ENCODE results near the gene NFIA.

NFIA gene

GRCh38 chr1:61419657-61420056 lies 337.3 kb downstream of the NFIA start:
- no peak for DNase-seq

GRCh38 chr1:61420243-61420642 lies 337.9 kb downstream of the NFIA start:
- no peak for DNase-seq

DNA sequence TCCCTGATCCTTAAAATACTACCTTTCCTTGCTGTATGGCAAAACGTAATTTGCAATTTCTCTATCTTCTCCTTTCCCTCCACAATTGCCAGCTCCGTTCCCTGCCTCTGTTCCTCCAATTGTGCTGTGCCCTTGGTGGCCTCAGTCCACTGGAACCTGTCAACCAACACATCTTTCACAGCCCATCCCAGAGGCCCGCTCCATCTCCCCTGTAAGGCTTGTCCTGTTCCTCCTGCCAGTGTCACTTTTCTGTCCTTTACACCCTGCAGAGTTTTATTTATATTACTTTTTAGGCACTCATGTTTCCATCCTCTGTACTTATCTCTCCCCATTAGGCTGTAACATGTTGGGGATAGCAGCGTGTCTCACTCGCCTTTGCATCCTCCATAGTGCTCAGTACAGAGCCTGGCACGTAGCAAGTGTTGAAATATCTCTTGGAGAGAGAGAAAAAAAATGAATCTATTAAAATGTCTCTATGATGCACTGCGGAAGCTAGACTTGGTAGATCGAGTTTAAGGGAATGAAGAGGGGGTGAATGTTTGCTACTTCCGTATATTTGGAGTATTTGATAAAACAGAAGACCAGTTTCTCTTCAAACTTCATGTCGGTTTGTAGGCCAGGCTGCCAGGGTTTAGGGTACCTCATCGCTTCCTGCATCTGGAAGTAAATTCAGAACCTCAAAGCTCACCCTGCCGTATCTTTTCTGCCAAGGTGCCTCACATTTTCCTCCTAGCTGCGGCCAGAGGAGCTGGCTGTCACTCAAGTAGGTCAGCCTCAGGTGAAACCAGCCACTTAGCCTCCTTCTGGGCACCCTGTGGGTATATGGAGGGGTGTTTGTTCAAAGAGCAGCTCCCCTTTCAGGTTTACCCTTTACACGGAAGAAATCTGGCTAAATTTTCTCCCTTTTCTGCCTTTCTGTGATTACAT lies 338.8 kb downstream of the NFIA start:
- no peak for DNase-seq

GRCh38 chr1:61423643-61424042 lies 341.3 kb downstream of the NFIA start:
- no peak for DNase-seq

DNA sequence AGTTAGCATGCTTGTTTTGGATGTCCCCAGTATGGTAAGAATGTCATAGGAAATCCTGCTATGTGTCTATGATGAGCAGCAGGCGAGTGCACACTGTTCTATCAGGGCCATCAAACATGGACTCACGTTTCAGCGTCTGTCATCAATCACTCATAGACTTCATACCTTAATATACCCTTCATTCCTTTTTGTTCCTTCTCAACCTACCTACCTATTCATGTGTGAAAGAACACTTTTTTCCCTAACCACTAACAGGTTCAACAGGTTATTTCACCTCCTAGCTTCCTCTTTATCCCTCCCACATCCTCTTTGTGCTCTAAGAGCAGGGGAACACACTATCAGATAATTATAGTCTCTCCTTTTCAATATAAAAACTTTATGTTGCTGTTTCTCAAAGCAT lies 342.0 kb downstream of the NFIA start:
- DNase-seq = no peak

DNA sequence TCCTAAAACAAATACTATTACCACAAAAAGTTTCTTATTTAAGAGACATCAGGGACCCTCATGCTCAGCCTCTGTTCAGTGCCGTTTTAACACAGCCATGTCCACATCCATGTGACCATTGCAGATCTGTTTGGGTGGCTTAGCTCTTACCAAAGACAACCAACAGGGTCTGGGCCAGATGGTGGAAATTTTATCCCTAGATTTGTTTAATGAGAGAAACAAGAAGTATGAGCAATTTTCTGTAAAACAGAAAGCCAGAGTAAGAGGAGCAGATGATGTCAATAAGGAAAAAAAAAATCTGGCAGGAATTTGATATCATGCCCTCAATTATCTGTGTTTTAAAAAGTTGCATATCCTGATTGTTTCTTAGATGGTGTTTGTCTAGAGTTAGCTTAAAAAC lies 342.7 kb downstream of the NFIA start:
- no peak for DNase-seq

- DNase-seq = no peak
Measured at GRCh38 chr1:61426254-61426653, 343.9 kb downstream of the NFIA start.

DNA sequence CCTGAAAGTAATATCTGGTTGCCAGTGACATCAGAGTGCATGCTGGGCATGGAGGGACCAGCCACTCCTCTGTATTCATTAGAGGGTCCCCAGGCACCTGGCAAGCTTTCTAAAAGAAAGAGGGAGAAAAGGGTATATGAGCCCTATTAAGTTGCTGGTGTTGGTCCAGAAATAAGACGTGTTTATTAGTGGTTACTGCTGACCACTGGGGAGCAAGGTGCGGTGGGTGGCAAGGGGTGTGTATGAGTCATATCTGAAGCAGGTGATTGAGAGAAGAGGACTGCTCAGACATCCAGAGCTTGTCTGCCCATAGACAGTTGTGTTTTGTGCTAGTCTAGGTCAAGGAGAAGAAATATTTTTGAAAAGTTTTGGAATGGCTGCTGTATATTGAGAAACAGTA lies 344.5 kb downstream of the NFIA start:
- DNase-seq = no peak

GRCh38 chr1:61427510-61427909 lies 345.1 kb downstream of the NFIA start:
- DNase-seq = no peak

DNA sequence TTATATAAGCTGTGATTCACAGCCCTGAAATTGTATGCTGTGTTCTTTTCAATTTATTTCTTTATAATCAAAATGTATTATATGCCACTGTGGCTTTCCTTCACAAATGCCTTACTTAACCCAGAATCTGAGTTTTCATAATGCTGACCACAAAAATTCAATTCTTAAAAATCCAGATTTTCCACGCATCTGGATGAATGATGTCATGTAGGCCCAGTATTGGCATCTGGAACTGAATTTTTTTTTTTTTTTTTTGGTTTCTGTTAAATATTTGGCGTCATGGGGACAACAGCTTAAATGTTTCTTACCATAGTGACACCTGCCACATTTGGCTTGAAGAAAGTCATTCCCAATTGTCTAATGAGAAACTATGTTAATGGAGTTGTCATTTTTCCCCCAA lies 345.8 kb downstream of the NFIA start:
- DNase-seq = no peak

DNA sequence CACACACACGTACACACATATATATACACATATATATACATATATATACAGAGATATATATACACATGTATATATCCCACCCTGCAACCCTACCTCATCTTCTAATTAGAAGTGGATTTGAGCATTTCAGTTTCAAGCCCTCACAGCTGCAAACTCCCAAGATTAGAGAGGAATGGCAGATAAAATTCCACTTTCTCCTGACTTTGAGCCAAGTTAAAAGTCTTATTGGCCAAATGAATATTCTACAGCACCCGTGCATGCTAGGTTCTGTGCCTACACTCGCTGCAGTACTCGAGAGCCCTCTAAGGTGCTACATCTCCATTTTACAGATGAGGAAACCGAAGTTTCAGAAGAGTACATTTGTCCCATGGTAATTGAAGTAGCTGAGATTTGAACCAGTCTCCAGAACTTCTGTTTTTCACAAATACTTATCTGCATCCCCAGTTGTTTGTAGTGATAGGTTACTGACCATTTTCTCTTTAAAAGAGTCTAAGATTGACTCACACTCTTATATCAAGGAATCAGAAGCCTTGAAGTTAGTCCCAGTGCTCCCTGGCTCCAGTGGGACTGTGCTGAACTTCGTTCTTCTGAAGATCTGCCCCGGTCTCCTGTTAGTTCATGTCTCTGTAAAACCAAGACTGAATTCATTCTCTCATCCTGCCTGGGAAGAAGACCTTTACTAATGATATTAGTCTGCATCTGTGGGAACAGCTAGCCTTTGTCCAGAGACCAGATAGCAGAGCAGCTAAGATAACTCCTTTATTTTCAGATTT lies 350.4 kb downstream of the NFIA start:
- no peak for DNase-seq

DNA sequence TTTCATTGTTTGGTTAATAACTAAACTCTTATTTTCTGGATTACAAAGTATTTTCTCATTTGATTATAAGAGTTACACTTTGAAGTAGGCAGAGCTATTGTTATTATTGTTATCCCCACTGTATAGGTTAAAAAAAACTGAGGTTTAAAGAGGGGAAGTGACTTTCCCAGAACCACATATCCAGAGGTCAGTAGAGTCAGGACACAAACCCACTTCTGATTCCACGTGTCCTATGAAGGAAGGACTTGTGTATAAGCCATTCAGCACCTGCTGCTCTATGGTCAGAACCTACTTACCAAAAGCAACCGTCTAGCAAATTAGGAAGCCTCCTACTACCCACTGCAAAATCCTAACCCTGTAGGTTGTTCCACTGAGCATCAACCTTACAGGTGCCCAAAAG lies 351.3 kb downstream of the NFIA start:
- DNase-seq = no peak

GRCh38 chr1:61434276-61434675 lies 351.9 kb downstream of the NFIA start:
- DNase-seq = no peak

GRCh38 chr1:61435226-61435625 lies 352.9 kb downstream of the NFIA start:
- no peak for DNase-seq

GRCh38 chr1:61436016-61436415 lies 353.7 kb downstream of the NFIA start:
- no peak for DNase-seq

DNA sequence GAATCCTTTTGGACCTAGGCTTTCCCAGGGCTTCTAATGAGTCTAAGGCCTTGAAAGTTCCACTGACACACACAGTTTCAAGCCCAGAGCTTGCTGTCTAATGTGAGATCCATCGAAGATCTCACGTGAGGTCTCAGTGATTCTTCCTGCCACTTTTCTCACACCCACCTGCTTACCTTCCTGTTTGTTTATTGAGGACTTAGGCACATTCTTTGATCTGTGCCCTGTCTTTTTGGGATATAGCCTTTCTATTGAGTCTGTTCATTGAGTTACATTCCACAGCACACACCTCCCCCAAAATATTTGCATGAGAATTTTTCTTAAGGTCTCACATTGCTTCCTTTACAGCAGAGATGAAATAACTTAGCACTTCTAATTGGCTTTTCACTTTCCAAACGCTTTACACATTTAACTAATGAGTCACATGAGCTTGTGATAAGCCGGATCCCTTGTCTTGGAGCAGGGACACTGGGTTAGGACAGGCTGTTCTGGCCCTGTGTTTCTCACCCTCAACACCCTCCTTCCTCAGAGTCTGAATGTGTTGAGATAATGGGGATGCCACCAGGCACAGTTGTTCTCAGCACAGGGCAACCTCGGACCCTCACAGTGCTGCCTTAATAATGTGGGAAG lies 354.2 kb downstream of the NFIA start:
- DNase-seq = no peak

DNA sequence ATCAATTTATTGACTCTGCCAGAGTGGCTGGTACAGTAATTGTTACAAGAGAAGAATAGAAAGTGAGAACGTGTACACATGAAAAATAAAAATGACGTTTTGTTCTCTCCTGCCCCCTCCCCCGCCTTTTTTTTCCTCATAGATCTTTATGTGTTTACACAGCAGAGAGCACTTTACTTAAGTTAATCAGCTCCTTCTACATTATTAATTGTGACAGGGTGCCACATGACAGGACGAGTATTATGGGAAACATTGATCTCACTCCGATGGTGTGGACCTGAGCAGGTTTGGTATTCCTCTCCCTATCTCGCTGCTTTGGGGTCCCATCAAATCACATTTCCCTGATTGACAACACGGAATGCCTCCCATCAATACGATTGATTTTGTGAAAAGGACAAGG lies 356.9 kb downstream of the NFIA start:
- no peak for DNase-seq

- DNase-seq = no peak
Measured at GRCh38 chr1:61441723-61442262, 359.4 kb downstream of the NFIA start.

- DNase-seq = no peak
Measured at GRCh38 chr1:61442544-61442943, 360.2 kb downstream of the NFIA start.

- no peak for DNase-seq
Measured at GRCh38 chr1:61444288-61444687, 361.9 kb downstream of the NFIA start.

DNA sequence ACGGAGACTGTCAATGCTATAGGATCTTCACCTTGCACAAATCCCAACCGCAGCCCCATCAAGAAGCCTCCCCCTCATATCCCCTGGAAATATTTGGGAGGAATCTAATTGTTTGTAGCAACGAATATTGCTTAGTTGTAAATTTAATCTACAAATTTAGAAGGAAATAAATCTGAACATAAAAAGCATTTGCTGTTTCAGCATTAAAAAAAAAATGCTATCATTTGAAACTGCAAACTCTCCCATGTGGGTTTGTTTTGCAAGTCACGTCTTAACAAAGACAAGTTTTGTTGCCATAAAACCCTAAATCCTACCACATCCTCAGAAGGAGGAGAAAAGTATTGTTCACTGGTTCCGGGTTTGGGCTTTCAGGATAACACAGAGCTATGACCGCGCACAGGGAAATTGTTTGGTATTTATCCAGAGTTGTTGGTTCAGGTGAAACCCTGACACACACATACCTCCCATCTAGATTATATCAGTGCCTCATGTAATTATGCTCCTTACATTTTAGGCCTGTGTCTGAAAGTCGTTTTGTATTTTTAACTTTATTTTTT lies 363.0 kb downstream of the NFIA start:
- no peak for DNase-seq

- DNase-seq = no peak
Measured at GRCh38 chr1:61446531-61446991, 364.2 kb downstream of the NFIA start.

Data from CD4-positive, alpha-beta T cell treated with Interleukin-15 for 1 hour (primary cell).